ENCODE data around the gene ARRDC4.

DNA sequence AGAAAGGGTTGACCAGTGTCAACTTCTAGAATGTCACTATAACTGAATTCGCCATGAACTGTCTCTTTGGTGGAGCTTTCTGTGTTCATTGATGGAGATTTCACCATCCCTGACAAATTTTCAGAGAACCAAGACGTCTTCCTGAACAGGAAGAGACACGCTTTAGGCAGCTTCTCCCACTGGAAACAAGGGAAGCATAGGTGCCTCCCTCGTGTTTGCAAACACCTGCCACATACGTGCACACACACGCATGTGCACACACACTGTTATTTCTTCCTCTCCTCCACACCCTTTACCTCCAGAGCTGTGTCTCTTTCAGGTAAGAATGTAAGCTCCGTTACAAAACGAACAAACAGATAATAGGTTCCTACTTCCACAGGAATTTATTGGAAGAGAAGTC, 15.6 kb downstream of the ARRDC4 start:
- TF ChIP-seq, protein P1, sequence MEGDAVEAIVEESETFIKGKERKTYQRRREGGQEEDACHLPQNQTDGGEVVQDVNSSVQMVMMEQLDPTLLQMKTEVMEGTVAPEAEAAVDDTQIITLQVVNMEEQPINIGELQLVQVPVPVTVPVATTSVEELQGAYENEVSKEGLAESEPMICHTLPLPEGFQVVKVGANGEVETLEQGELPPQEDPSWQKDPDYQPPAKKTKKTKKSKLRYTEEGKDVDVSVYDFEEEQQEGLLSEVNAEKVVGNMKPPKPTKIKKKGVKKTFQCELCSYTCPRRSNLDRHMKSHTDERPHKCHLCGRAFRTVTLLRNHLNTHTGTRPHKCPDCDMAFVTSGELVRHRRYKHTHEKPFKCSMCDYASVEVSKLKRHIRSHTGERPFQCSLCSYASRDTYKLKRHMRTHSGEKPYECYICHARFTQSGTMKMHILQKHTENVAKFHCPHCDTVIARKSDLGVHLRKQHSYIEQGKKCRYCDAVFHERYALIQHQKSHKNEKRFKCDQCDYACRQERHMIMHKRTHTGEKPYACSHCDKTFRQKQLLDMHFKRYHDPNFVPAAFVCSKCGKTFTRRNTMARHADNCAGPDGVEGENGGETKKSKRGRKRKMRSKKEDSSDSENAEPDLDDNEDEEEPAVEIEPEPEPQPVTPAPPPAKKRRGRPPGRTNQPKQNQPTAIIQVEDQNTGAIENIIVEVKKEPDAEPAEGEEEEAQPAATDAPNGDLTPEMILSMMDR (IDR thresholded peaks at IDR 0.05; ENCODE audit: extremely low read depth in 1 of 2, insufficient read depth in 1 of 2, low read depth in 1 of 2, low read length in 2 of 2), result no peak
- TF ChIP-seq POLR2AphosphoS5 (IDR thresholded peaks at IDR 0.05; ENCODE audit: insufficient read depth, low read depth, low read length) (no peak), EZH2 (IDR thresholded peaks at IDR 0.05; ENCODE audit: borderline replicate concordance, low read depth, low read length, severe bottlenecking) (no peak), POLR2A (IDR thresholded peaks at IDR 0.05; ENCODE audit: low read depth, low read length) (no peak), MYC (IDR thresholded peaks at IDR 0.05; ENCODE audit: low read depth, low read length) (no peak), JUN (IDR thresholded peaks at IDR 0.05; ENCODE audit: borderline replicate concordance, insufficient read depth, insufficient read length, low read depth) (no peak)
- TF ChIP-seq, protein P2, sequence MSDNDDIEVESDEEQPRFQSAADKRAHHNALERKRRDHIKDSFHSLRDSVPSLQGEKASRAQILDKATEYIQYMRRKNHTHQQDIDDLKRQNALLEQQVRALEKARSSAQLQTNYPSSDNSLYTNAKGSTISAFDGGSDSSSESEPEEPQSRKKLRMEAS (IDR thresholded peaks at IDR 0.05; ENCODE audit: insufficient read depth, insufficient read length), result no peak
